ENCODE measurements around the gene CETN3.

CETN3 gene

GRCh38 chr5:90402521-90403255, 6.9 kb downstream of the CETN3 start:
- Histone ChIP-seq H3K9ac (ENCODE audit: low read length) (no peak overlapping the region), H3K36me3 (ENCODE audit: control insufficient read depth, insufficient read depth, low read length) (no peaks in the 10 kb centered on the region), H3K4me3 (ENCODE audit: low read length) (no peak overlapping the region), H3K27me3 (ENCODE audit: control insufficient read depth, insufficient read depth, low read length) (no peaks in the 10 kb centered on the region), H3K4me1 (ENCODE audit: control insufficient read depth, insufficient read depth, low read length) (no peaks in the 10 kb centered on the region), H3K27ac (ENCODE audit: low read depth, low read length) (no peak overlapping the region)

GRCh38 chr5:90399251-90399650, 10.3 kb downstream of the CETN3 start:
- no peaks in the 10 kb centered on the region for H3K27me3 ChIP-seq (ENCODE audit: control insufficient read depth, insufficient read depth, low read length)
- H3K4me3 ChIP-seq (ENCODE audit: low read length): no peak overlapping the region
- no peak overlapping the region for H3K27ac ChIP-seq (ENCODE audit: low read depth, low read length)
- no peaks in the 10 kb centered on the region for H3K36me3 ChIP-seq (ENCODE audit: control insufficient read depth, insufficient read depth, low read length)
- no peaks in the 10 kb centered on the region for H3K4me1 ChIP-seq (ENCODE audit: control insufficient read depth, insufficient read depth, low read length)
- H3K9ac ChIP-seq (ENCODE audit: low read length): no peak overlapping the region

GRCh38 chr5:90398726-90399125, 10.8 kb downstream of the CETN3 start:
- H3K4me3 ChIP-seq (ENCODE audit: low read length): no peak overlapping the region
- no peaks in the 10 kb centered on the region for H3K27me3 ChIP-seq (ENCODE audit: control insufficient read depth, insufficient read depth, low read length)
- no peak overlapping the region for H3K27ac ChIP-seq (ENCODE audit: low read depth, low read length)
- no peaks in the 10 kb centered on the region for H3K36me3 ChIP-seq (ENCODE audit: control insufficient read depth, insufficient read depth, low read length)
- H3K4me1 ChIP-seq (ENCODE audit: control insufficient read depth, insufficient read depth, low read length): no peaks in the 10 kb centered on the region
- H3K9ac ChIP-seq (ENCODE audit: low read length): no peak overlapping the region

GRCh38 chr5:90395005-90395404, 14.6 kb downstream of the CETN3 start:
- H3K9ac ChIP-seq (ENCODE audit: low read length): no peak overlapping the region
- no peaks in the 10 kb centered on the region for H3K4me1 ChIP-seq (ENCODE audit: control insufficient read depth, insufficient read depth, low read length)
- H3K27me3 ChIP-seq (ENCODE audit: control insufficient read depth, insufficient read depth, low read length): no peaks in the 10 kb centered on the region
- H3K36me3 ChIP-seq (ENCODE audit: control insufficient read depth, insufficient read depth, low read length): peaks cover 4% of the 10 kb centered on the region
- no peak overlapping the region for H3K27ac ChIP-seq (ENCODE audit: low read depth, low read length)
- no peak overlapping the region for H3K4me3 ChIP-seq (ENCODE audit: low read length)

GRCh38 chr5:90390928-90391327, 18.6 kb downstream of the CETN3 start:
- peaks cover 4% of the 10 kb centered on the region for H3K36me3 ChIP-seq (ENCODE audit: control insufficient read depth, insufficient read depth, low read length)
- H3K9ac ChIP-seq (ENCODE audit: low read length): no peak overlapping the region
- no peak overlapping the region for H3K27ac ChIP-seq (ENCODE audit: low read depth, low read length)
- H3K4me1 ChIP-seq (ENCODE audit: control insufficient read depth, insufficient read depth, low read length): no peaks in the 10 kb centered on the region
- no peak overlapping the region for H3K4me3 ChIP-seq (ENCODE audit: low read length)
- H3K27me3 ChIP-seq (ENCODE audit: control insufficient read depth, insufficient read depth, low read length): no peaks in the 10 kb centered on the region

- no peaks in the 10 kb centered on the region for H3K27me3 ChIP-seq (ENCODE audit: control insufficient read depth, insufficient read depth, low read length)
- peaks cover 4% of the 10 kb centered on the region for H3K36me3 ChIP-seq (ENCODE audit: control insufficient read depth, insufficient read depth, low read length)
- no peaks in the 10 kb centered on the region for H3K4me1 ChIP-seq (ENCODE audit: control insufficient read depth, insufficient read depth, low read length)
- H3K27ac ChIP-seq (ENCODE audit: low read depth, low read length): no peak overlapping the region
- no peak overlapping the region for H3K9ac ChIP-seq (ENCODE audit: low read length)
- no peak overlapping the region for H3K4me3 ChIP-seq (ENCODE audit: low read length)
These were observed 19.2 kb downstream of the CETN3 start for GRCh38 chr5:90390326-90390725.

- no peaks in the 10 kb centered on the region for H3K27me3 ChIP-seq (ENCODE audit: control insufficient read depth, insufficient read depth, low read length)
- peaks cover 2% of the 10 kb centered on the region for H3K36me3 ChIP-seq (ENCODE audit: control insufficient read depth, insufficient read depth, low read length)
- H3K4me1 ChIP-seq (ENCODE audit: control insufficient read depth, insufficient read depth, low read length): no peaks in the 10 kb centered on the region
- no peak overlapping the region for H3K4me3 ChIP-seq (ENCODE audit: low read length)
- no peak overlapping the region for H3K27ac ChIP-seq (ENCODE audit: low read depth, low read length)
- H3K9ac ChIP-seq (ENCODE audit: low read length): no peak overlapping the region
These were observed 22.0 kb downstream of the CETN3 start for GRCh38 chr5:90387508-90387907.

GRCh38 chr5:90386099-90386710, 23.4 kb downstream of the CETN3 start:
- H3K9ac ChIP-seq (ENCODE audit: low read length): no peak overlapping the region
- H3K36me3 ChIP-seq (ENCODE audit: control insufficient read depth, insufficient read depth, low read length): no peaks in the 10 kb centered on the region
- H3K27ac ChIP-seq (ENCODE audit: low read depth, low read length): no peak overlapping the region
- H3K4me1 ChIP-seq (ENCODE audit: control insufficient read depth, insufficient read depth, low read length): no peaks in the 10 kb centered on the region
- no peak overlapping the region for H3K4me3 ChIP-seq (ENCODE audit: low read length)
- H3K27me3 ChIP-seq (ENCODE audit: control insufficient read depth, insufficient read depth, low read length): no peaks in the 10 kb centered on the region

- Histone ChIP-seq H3K27me3 (ENCODE audit: control insufficient read depth, insufficient read depth, low read length) (no peaks in the 10 kb centered on the region), H3K9ac (ENCODE audit: low read length) (no peak overlapping the region), H3K36me3 (ENCODE audit: control insufficient read depth, insufficient read depth, low read length) (no peaks in the 10 kb centered on the region), H3K4me3 (ENCODE audit: low read length) (no peak overlapping the region), H3K27ac (ENCODE audit: low read depth, low read length) (no peak overlapping the region), H3K4me1 (ENCODE audit: control insufficient read depth, insufficient read depth, low read length) (no peaks in the 10 kb centered on the region)
These were observed 25.2 kb downstream of the CETN3 start for GRCh38 chr5:90384389-90384788.

GRCh38 chr5:90383903-90384302, 25.7 kb downstream of the CETN3 start:
- H3K27me3 ChIP-seq (ENCODE audit: control insufficient read depth, insufficient read depth, low read length): no peaks in the 10 kb centered on the region
- no peak overlapping the region for H3K27ac ChIP-seq (ENCODE audit: low read depth, low read length)
- no peak overlapping the region for H3K9ac ChIP-seq (ENCODE audit: low read length)
- no peaks in the 10 kb centered on the region for H3K4me1 ChIP-seq (ENCODE audit: control insufficient read depth, insufficient read depth, low read length)
- no peak overlapping the region for H3K4me3 ChIP-seq (ENCODE audit: low read length)
- no peaks in the 10 kb centered on the region for H3K36me3 ChIP-seq (ENCODE audit: control insufficient read depth, insufficient read depth, low read length)

GRCh38 chr5:90381213-90381929, 28.2 kb downstream of the CETN3 start:
- no peaks in the 10 kb centered on the region for H3K27me3 ChIP-seq (ENCODE audit: control insufficient read depth, insufficient read depth, low read length)
- no peaks in the 10 kb centered on the region for H3K4me1 ChIP-seq (ENCODE audit: control insufficient read depth, insufficient read depth, low read length)
- no peak overlapping the region for H3K9ac ChIP-seq (ENCODE audit: low read length)
- H3K36me3 ChIP-seq (ENCODE audit: control insufficient read depth, insufficient read depth, low read length): no peaks in the 10 kb centered on the region
- H3K27ac ChIP-seq (ENCODE audit: low read depth, low read length): no peak overlapping the region
- H3K4me3 ChIP-seq (ENCODE audit: low read length): no peak overlapping the region

GRCh38 chr5:90379652-90380051, 29.9 kb downstream of the CETN3 start:
- H3K4me3 ChIP-seq (ENCODE audit: low read length): no peak overlapping the region
- H3K27me3 ChIP-seq (ENCODE audit: control insufficient read depth, insufficient read depth, low read length): no peaks in the 10 kb centered on the region
- no peaks in the 10 kb centered on the region for H3K36me3 ChIP-seq (ENCODE audit: control insufficient read depth, insufficient read depth, low read length)
- H3K9ac ChIP-seq (ENCODE audit: low read length): no peak overlapping the region
- H3K27ac ChIP-seq (ENCODE audit: low read depth, low read length): no peak overlapping the region
- H3K4me1 ChIP-seq (ENCODE audit: control insufficient read depth, insufficient read depth, low read length): no peaks in the 10 kb centered on the region
